ENCODE data around the gene TICAM2.
A peak's percentile ranks its signal among the peaks of the same experiment; 100 is the strongest.
"Not testable (repeated sequence)": the region's sequence is repeated elsewhere in the genome, so short reads cannot be mapped to it uniquely, and the experiment has no call there.

TICAM2 gene

DNA sequence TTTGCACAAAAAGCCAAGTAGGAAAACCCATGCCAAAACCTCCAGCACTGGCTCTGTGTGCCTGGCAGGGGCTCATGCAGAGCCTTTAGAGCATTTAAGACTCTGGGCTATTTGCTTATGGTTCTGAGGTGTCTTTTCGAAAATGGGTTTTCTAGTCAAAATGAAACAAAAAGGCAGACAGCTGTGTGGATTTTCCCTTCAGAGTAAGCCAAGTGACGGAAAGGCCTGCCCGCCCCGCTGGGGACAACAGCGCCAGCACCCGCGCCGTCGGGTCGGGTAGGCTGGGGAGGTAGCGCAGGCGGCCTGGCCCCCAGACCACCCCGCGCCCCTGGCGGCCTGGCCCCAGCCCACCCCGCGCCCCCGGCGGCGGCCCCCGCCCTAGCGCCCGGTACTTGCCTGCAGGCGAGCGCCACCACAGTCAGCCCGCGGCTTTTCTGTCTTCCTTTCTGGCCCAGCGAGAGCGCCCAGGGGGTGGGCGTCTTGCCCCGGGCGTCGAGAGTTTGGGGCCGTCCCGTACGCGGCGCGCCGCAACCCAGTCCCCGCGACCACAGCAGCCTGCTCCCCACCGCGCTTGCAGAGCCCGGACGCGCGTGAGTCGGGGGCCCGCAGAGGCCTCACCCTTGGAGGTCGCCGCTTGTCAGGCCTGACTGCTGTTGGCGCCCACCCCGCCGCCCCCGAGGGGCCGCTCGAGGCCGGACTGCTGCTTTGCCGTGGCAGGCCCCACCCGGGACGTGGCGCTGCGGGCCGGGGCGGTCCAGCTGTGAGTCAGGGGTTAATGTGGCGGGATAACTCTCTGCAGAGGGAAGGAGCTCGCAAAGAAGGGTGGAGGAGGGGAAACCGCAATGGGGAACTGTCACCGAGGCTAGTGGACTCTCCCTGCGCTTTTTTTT lies at the start of gene TICAM2:
TSS of gene TICAM2 (minus strand) at position 779 of the 890 bp plus-strand sequence. CDS start 21,223 bp downstream, outside the sequence.
- peak; percentile 82 for DNase-seq (ENCODE audit: low spot score)

DNA sequence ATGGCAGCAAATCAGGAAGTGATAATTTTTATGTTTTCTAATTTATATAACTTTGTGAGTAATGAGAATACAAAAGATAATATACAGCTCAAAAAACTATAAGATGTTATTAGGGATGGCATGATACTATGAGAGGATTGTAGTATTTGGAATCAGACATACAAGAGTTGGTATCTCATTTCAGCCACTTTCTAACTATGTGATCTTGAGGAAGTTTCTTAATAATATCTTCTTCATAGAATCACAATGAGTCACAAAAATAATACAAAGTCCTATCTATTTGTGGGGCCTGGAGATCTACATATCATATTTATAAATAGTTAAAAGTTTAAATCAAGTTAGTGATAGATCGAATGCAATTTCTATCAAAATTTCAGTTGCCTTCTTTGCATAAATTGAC lies 47.3 kb upstream of the TICAM2 start:
- DNase-seq (ENCODE audit: low spot score) = no peak

DNA sequence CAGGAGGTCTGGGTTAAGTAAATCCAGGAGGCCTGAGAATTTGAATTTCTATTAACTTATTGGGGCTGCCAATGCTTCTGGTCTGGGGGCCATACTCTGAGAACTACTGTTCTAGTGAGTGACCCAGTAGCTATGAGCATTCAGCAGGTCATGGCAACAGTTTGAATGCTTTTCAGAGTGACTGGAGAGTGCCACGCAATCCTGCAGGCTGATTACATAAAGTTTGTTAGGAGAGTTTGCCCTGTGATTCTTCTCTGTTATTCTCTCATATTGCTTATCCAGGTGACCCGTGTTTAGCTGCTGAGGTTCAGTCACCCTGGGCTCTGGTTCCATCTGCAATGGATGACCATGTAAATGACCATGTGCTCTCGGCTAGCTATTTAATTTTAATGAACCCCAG lies 45.8 kb upstream of the TICAM2 start:
- DNase-seq (ENCODE audit: low spot score) = no peak

- DNase-seq (ENCODE audit: low spot score) = not testable (repeated sequence)
Measured at GRCh38 chr5:115645386-115645785, 43.1 kb upstream of the TICAM2 start.

- no peak for DNase-seq (ENCODE audit: low spot score)
Measured at GRCh38 chr5:115644046-115644445, 41.8 kb upstream of the TICAM2 start.

- no peak for DNase-seq (ENCODE audit: low spot score)
Measured at GRCh38 chr5:115641948-115642347, 39.7 kb upstream of the TICAM2 start.

DNA sequence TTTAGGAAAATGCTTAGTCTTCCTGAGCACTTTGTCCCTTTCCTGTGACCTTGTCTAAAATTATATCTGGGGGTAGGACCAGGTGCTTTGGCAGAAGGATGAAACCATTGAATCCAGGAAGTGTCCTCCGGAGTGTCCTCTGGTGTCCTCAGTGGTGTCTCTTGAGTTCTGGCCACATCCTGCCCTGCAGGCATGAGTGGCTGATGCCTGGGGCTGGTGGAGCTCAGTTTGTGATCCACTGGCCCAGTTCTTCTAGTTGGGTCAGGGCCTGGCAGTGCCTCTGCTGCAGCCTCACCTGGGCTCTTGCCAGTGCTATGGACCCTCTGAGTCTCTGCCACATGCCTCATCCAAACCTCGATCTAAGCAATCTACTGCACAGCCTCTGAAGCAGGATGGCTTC lies 38.0 kb upstream of the TICAM2 start:
- no peak for DNase-seq (ENCODE audit: low spot score)

DNA sequence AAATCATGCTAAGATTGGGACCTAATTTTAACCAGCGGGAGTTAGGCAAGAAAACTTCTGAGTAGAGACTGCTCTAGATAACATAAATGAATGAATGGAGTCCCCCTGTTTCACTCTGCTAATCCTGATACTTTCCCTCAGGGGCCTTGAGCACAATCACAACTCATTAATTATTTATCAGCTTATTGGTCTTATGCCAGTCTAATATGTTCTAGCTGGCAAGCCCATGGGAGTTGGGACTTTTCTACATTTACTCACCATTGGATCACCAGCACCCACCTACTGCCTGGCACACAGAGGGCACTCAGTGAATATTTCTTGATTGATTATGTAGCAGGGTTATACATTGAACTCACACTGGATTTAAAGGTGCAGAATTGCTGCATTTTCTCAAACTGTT lies 37.1 kb upstream of the TICAM2 start:
- DNase-seq (ENCODE audit: low spot score) = no peak

GRCh38 chr5:115637507-115637906 lies 35.2 kb upstream of the TICAM2 start:
- no peak for DNase-seq (ENCODE audit: low spot score)

GRCh38 chr5:115636008-115636407 lies 33.7 kb upstream of the TICAM2 start:
- DNase-seq (ENCODE audit: low spot score) = no peak

GRCh38 chr5:115634343-115635132 lies 32.3 kb upstream of the TICAM2 start:
- peak; percentile 88 for DNase-seq (ENCODE audit: low spot score)

GRCh38 chr5:115629903-115630302 lies 27.6 kb upstream of the TICAM2 start:
- no peak for DNase-seq (ENCODE audit: low spot score)

- DNase-seq (ENCODE audit: low spot score) = no peak
Measured at GRCh38 chr5:115627295-115627865, 25.1 kb upstream of the TICAM2 start.

GRCh38 chr5:115626445-115626823 lies 24.2 kb upstream of the TICAM2 start:
- peak; percentile 34 for DNase-seq (ENCODE audit: low spot score)

DNA sequence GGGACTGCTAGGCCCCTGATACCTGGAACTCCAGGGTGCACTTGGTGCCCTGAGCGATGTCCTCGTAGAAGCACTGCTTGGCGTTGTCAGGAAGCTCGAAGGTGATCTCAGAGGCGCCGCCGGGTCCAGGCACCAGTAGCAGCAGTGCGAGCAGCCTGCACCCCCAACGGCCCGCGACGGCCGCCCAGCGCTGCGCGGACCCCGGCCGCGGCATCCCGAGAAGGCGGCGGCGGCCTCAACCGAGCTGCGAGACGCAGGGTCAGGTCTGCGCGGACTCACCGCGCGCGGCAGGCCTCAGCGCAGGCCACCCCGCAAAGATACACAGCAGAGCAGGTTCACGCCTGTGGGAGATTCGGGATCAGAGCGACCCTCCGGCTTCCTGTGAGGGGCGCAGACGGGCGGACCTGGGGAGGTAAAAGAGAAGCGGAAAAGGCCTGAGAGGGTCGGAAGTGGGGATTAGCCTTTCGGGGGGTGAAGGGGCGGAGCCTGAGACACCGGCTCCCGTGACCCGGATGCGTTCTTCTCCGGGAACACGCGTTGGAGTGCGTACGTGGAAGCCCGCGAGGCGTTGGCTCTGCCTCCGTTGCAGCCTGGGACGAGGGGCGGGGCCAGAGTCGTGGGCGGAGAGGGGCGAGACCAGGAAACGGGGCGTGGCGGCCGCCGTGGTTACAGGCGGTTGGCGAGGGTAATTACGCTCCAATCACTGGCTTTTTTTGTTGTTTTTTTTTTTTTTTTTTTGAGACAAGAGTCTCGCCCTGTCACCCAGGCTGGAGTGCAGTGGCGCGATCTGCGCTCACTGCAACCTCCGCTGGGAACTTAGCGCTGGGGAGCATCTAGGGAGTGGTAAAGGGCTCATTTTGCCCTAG lies 23.5 kb upstream of the TICAM2 start, which contains the start of gene TMED7:
TSS of gene TMED7 (minus strand) at position 458 of the 866 bp plus-strand sequence. CDS start at position 214, 244 bp downstream.
- DNase-seq (ENCODE audit: low spot score) = peak; percentile 98

DNA sequence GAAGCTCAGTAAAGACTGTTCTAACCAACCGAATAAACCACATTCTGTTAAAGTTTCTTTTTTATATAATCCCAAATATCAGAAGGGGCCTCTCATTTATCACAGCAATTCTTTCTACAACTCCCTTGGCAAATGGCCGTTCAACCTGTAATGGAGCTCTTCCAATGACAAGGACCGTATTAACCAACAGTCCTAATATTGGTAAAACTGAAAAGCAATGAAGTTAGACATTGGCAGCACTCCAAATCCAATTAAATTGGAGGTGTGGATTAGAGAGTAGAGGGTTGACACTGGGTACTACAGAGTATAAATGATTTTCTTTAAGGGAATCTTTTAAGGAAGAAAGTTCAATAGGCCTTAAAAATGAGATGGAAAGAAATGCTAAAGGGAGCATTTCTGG lies 22.7 kb upstream of the TICAM2 start:
- DNase-seq (ENCODE audit: low spot score) = no peak

- no peak for DNase-seq (ENCODE audit: low spot score)
Measured at GRCh38 chr5:115623658-115624057, 21.4 kb upstream of the TICAM2 start.

GRCh38 chr5:115621365-115621900 lies 19.2 kb upstream of the TICAM2 start:
- no peak for DNase-seq (ENCODE audit: low spot score)

DNA sequence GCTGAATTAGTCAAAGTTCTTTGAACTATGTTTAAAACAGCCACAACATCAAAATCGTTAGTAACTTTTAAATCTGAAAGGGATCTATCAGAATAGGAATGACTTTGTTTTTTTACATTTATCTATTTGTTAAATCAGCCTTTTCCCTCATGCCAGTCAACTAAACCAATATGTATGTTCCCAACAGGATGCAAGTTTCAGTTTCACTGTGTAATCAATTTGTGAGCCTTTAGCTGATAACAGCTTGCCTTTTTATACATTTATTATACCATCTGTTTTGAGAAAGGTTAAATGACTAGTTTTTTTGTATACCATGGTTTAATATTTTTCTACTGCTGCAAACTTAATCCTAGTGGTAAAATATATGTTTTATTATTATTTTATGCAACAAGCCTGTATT lies 14.6 kb upstream of the TICAM2 start:
- DNase-seq (ENCODE audit: low spot score) = no peak

GRCh38 chr5:115616472-115616871 lies 14.2 kb upstream of the TICAM2 start:
- no peak for DNase-seq (ENCODE audit: low spot score)

GRCh38 chr5:115611873-115612272 lies 9.6 kb upstream of the TICAM2 start:
- no peak for DNase-seq (ENCODE audit: low spot score)
